Posterior vena cava (tissue), 2 donors: ENCODE results near the gene BLOC1S3. TPM values are rescaled to one million over a fixed set of nuclear protein-coding genes. Genes with fewer than 3 reads are reported as not detected.

Source experiments
- DNase-seq: peaks from one replicate; pipeline ENCODE4 v3.0.0-alpha.2; 2020; ENCODE audit warnings: low spot score
- intact Hi-C, 2 donors: fragments of 100-400 bp; cut with DNase I; formaldehyde crosslinking; loops; one replicate each; pipeline versions ENCODE4 v1.14.1 to v1.14.2; 2022 to 2023
- long read RNA-seq, 2 donors: library from polyadenylated mRNA; unstranded; transcript quantifications; one replicate each; pipeline ENCODE4 v2.0.0, GENCODE V29; 2020 to 2021
- total RNA-seq, 2 donors: library from RNA; stranded (reverse); fragmentation: NEBNext Ultra II Directional; extraction: Animal tissue kit (Norgen Biotek cat#: 25700); gene quantifications; one replicate each; pipeline ENCODE4 v1.2.1, GENCODE V29; 2021
- donor health status: DM: yes; HTN: yes; CAD: no.
- donor health status: DM: yes; HTN: yes; CAD: no.

Gene BLOC1S3, protein sequence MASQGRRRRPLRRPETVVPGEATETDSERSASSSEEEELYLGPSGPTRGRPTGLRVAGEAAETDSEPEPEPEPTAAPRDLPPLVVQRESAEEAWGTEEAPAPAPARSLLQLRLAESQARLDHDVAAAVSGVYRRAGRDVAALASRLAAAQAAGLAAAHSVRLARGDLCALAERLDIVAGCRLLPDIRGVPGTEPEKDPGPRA
- total RNA-seq, result 10 to 100 TPM in 1 of 2 donors, 1 to 10 TPM in 1; 8.7 to 11.2 TPM
- long read RNA-seq, donor 1, partial matches to known transcripts, result 0 of 1 reads
- long read RNA-seq, donor 1, other reads (novel, unspliced or antisense), result 0 of 1 reads
- long read RNA-seq, donor 2, partial matches to known transcripts, result 0 of 3 reads
- long read RNA-seq, donor 2, other reads (novel, unspliced or antisense), result 0 of 3 reads

DNA sequence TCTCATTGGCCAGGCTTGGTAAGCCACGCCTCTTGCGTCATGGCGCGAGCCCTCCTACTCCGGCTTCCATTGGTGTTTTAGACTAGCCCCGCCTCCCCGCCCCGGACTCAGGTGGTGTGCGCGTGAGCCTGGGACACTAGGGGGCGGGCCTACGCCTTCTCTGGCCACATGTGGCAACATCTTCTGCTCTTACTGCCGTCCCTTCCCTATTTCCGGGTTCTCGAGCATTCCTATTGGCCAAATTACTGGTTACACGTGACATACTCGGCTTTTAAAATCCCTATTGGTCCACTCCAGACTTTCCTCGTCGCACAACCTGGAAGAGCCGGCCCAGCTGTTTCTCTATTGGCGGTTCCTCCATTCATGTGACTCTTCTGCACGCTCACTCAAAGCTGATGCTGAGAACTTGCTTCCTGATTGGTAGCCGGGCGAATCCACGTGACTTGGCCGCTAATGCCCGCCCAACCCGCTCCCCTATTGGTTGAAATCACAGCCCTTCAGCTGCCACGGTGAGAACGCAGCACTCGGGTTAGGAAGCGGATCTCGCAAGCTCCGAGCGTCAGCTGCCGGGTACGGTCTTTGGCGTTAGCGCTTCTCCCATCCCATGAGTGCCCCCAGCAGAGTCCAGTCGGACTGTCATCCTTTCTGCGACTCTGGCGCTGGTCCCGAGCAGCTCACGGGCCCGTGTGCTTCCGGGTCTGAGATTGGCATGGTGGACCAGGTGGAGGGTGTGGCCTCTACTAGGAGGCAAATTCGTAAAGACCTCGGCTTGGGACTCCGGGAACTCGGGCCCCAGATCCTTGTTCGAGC lies at the start of gene BLOC1S3:
Gene BLOC1S3, plus strand, starts transcription at position 523 of the 810 bp plus-strand sequence. CDS start 513 bp downstream, outside the sequence.
- intact Hi-C loops, result no loop called here
- DNase-seq, result peak; percentile 100

DNA sequence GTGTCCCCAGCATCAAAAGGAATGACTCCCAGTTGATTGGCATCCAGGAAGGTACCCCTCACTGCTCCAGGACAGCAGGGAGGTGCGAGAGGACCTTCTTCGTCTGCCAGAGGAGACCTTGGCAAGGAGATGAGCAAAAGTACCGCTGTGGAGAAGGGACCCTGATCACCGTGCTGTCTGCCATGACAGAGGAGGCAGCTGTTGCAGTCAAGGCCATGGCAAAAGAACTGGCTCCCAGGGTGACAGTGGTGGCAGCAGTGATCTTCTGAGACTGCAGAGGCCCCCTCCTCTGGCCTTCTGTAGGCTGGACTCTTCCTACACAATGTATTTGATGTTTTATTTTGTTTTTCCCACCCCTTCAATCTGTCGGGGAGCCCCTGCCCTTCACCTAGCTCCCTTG lies 49.8 kb upstream of the BLOC1S3 start:
- DNase-seq, result no peak
- intact Hi-C loops, result no loop called here

DNA sequence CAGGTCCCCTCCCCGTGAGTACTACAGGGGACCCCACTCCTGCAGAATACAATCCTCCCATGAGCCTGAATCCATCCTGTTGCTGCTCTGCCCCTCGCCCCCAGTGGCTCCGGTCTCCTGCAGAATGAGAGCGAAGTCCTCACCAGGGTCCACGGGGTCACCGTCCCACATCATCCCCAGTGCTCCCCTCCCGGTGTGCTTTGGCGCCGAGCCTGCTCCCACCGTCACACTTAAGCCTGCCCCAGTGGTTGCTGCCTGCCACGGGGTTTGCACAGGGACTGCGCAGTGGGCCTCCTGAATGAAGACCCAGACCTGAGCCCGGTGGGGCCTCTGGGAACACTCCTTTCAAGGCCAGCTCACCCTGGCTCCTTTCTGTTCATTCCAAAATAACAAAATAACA lies 48.3 kb upstream of the BLOC1S3 start:
- no peak for DNase-seq
- intact Hi-C loops, result no loop called here

DNA sequence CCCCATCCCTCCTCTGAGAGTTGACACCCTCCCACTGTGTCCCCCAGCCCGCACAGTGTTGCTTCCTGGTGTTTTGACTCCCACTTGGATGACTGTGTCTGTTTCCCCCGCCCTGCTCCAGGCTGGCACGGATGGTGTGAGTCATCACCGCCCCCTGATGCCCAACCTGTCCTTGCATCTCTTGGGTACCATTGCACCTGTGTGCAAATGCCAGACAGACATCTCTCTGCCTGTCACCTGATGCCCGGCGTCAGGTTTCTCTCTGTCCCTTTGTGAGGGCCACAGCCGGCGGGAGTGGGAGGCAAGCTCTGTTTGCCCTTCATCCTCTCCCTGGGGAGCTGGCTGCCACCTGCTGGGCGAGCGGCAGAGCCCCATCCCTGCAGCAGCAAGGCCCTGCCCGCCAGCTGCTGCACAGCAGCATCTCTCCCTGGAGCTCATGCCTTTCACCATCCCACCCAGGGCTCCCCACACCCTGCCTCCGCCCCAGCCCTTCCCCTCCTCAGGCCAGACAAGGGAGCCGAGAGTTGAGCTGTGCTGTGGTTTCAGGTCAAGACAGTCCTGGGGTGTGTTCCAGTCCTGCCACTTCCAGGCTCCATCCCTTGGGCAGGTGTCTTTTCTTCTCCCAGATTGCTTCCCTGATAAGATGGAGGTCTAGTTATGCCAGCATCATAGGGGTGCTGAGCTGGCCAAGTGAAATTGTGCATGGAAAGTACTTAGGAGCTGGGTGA lies 47.5 kb upstream of the BLOC1S3 start:
- intact Hi-C loops, result no loop called here
- no peak for DNase-seq

DNA sequence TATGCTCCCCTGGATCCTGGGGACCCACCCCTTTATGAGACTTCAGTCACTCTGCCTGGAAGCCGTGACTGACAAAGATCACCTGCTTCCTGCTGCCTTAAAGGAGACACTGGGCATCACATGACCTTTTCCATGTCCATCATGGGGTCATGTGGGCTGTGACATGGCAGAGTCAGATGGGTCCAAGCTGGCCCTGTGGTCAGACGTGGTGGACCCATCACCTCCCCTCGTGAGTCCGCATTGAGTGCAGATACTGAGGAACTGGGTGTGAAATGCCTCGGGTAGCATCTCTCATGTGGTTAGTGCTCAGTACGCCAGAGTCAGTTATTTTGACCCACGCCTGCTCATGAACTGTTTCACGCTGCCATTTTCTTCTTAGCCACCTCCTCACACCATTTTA lies 44.9 kb upstream of the BLOC1S3 start:
- DNase-seq, result no peak
- intact Hi-C loops, result no loop called here

DNA sequence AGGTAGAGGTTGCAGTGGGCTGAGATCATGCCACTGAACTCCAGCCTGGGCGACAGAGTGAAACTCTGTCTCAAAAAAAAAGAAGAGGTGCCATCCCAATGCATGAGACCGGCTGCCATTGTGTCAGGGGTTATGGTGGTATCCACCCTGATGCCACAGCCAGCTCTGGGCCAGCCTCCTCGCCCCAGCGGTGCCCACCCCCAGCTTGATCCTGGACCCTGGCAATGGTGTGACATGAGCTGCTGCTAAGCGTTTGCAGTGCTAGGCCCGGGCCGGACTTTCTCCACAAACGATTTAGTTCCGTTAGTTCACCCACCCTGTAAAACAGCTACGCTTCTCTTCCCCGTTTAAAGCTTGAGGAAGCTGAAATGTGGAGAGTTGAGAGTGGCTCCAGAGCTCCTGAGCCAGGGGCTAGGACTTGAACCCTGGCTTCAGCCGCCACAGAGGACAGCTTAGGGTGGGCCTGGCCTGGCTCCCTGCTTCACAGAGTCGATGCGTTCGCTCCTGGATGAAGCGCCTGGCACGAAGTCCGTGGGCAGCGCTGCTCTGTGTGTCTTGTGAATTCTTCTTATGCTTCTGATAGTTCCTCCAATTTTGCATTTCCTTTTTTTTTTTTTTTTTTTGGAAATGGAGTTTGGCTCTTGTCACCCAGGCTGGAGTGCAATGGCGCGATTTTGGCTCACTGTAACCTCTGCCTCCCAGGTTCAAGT lies 43.3 kb upstream of the BLOC1S3 start:
- DNase-seq, result no peak
- intact Hi-C loops, result no loop called here

DNA sequence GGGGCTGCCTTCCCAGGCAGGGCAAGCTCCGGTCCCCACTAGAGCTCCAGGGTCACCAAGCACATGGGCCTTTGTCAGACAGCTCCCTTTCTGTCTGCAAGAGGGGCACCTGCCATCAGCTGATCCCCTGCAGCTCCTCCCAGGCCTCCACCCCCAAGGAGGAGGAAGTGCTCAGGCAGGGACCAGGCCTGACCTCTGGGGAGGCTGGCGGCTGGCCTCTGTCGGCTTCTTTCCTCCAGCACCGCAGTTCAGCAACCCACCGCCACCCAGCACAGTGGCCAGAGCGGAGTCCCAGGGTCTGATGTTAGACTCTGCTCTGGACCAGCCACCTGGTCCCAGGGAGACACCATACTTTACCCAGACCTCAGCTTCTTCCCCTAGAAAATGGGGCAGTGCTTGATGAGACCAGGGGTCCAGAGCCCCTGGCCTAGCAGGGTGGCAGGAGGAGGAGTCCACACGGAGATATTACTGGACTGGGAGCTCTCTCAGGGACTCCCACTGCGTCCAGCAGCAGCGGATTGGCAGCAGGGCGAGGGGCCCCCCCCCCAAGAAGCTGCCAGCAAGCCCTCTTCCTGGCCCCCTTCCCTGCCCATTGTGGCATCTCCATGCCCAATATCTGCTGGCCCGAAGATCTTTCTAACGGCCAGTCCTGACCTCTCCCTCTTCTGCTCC lies 41.9 kb upstream of the BLOC1S3 start:
- DNase-seq, result no peak
- intact Hi-C loops, result no loop called here

DNA sequence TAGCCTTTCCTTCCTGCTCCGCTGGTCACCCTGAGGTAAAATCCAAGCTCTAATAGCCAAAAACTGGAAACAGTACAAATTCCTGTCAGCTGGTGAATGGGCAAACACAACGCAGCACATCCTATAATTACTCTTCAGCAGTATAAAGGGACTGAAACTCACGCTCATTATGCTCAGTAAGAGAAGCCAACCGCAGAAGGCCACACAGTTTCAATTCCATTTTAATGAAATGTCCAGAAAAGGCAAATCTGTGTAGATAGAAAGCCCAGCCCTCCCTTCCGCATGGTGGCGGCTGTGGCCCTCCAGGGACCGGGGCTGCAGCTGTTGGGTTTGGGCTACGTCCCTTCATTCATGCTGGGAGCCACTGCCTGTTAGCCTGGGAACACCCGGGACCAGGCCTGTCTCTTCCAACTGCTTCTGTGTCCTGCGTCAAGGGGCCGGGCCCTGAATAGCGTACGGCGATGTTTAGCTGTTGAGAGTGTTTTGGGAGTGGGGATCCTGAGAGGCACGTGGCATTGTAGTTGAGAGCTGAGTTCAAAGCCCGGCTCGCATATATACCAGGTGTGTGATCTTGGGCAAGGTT lies 41.3 kb upstream of the BLOC1S3 start:
- DNase-seq, result no peak
- intact Hi-C loops, result no loop called here

DNA sequence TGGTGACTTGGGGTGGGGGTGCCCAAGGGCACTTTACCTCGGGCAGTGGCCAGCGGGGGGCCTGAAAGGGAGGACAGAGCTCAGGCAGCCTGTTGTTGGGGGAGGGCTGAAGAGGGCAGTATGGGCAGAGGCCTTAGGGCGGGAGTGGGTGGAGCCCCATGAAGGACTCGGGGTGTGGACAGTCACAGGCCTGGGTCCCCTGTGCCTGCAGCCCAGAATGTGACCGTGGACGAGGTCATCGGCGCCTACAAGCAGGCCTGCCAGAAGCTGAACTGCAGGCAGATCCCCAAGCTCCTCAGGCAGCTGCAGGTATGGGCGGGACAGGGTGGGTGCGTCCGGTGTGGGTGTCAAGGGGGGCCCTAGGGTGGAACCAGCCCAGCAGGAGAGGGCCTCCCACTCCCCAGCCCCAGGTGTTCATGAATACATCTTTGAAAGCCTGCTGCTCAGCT lies 40.3 kb upstream of the BLOC1S3 start:
- DNase-seq, result no peak
- intact Hi-C loops, result no loop called here

DNA sequence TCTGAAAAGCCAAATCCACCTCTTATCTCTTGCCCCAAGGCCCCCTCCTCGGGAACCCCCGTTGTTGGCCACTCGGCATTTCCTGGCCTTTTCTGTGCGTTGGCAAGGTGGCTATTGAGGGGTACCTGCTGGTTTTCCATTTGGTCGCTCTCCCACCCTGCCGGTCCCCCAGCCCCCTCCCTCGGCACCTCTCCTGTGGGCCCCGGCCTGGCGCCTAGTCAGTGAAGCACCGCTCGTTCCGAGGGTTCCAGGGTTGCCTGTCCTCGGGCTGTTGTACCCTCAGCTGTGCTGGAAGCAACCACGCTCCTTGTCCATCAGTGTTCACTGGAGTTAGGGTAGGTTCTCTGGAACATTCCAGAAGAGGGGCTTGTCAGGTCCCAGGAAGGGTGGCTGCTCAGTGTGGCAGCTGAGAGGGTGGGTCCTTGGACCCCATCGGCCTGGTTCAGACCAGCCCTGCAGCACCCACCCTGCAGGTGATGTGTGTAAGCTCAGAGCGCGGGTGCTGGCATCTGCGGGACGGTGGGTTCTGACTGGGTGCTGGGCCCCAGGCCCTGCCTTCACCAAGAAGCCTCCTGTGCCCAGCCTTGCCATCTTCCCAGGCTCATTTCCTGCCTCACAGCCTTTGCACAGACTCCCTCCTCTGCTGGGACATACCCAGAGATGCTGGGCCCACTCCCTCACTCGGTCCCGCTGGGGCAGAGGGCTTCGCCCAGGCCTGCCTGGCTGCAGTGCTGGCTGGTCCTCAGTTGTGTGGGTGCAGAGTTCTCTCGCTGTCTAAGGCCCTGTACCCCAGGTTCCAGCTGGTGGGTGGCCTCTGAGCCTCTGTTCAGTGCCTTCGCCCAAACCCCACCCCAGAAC lies 39.1 kb upstream of the BLOC1S3 start:
- DNase-seq, result no peak
- intact Hi-C loops, result no loop called here

DNA sequence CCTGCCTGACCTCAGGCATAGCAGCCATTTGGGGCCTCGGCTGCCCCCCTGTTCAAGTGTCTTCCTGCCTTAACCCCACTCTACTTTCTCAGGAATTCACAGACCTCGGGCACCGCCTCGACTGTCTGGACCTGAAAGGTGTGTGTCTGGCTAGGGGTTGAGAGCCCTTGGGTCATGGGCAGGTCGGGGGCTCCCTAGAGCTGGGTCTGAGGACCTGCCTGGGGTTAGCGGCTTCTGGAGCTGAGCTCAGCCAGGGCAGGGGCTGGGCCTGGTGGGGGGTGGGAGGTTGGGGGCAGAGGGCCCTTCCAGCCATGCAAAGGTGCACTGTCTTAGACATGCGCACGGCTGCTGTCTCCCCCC lies 38.5 kb upstream of the BLOC1S3 start:
- intact Hi-C loops, result no loop called here
- no peak for DNase-seq

DNA sequence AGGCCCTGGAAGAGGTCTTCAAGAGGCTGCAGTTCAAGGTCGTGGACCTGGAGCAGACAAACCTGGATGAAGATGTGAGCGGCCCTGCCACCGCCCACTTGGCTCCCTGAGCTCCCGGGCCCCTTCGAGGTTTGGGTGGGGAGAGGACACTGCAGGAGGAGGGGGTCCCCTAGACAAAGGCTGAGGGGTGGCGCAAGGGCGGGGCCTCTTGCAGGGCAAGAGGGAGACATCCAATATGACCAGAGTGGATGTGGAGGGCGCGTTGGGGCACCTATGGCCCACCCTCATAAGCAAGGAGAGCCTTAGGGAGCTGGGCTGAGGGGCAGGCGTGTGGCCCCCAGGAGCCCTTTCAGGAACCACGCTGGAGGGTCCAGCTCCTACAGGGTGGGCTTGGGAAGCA lies 38.1 kb upstream of the BLOC1S3 start:
- intact Hi-C loops, result no loop called here
- DNase-seq, result no peak

DNA sequence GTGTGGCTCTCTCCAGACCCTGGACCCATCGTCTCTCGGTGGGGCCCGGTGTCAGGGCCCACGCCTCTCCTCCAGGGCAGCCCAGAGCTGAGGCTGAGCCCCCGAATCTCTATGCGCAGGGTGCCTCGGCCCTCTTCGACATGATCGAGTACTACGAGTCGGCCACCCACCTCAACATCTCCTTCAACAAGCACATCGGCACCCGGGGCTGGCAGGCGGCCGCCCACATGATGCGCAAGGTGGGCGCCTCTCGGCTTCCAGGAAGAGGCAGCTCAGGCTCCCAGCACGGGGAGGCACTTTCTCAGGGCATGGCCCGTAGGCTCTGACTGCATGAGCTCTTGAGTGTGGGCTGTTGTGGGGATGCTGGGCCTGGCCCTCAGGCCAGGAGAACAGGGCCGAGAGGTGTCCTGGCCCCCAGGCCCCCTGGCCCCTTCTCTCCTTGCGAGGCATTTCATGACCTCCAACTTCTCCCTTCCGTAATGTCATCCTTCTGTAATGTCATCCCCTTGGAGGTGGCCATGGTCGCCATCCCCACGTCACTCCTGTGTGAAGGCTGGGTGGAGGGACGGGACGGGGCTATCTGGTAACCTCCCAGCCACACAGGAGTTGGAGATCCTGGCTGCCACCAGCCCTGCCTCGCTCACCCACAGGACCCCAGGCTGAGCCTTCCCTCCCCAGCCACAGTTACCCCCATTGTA lies 37.2 kb upstream of the BLOC1S3 start:
- intact Hi-C loops, result no loop called here
- no peak for DNase-seq

DNA sequence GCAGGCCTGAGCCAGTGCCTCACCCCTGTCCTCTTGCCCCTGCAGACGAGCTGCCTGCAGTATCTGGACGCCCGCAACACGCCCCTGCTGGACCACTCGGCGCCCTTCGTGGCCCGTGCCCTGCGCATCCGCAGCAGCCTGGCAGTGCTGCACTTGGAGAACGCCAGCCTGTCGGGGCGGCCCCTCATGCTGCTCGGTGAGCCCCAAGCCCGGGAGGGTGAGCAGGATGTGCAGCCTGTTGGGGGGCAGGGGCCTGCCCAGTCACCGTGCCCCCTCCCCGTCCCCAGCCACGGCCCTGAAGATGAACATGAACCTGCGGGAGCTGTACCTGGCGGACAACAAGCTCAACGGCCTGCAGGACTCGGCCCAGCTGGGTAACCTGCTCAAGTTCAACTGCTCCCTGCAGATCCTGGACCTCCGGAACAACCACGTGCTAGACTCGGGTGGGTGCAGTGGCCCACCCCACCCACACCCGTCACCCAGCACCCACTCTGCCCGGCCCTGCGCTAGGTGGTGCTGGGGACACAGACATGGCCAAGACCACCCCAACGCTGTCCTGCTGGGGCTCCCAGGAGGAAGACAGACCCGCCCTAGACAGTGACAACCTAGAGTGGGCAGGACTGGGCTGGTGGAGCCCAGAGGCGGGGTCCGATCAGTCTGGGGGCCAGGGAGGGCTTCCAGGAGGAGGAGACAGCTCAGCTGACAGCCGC lies 36.4 kb upstream of the BLOC1S3 start:
- DNase-seq, result no peak
- intact Hi-C loops, result no loop called here

DNA sequence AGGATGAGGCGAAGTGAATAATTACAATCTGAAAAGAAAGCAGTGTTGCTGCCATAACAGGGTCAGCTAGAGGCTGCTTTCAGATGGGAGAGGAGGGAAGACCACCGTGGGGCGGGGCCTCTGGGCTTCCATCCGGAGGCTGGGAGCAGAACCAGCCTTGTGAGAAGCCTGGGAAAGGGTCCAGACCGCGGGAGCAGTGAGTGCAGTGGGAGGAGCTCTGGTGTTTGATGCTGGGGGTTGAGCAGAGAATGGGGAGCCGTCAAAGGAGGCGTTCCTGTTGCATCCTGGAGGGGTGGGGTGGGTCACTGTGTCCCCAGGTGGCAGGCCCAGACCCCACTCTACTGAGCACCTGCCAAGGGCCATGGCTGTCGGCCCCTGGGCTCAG lies 35.9 kb upstream of the BLOC1S3 start:
- DNase-seq, result no peak
- intact Hi-C loops, result no loop called here

DNA sequence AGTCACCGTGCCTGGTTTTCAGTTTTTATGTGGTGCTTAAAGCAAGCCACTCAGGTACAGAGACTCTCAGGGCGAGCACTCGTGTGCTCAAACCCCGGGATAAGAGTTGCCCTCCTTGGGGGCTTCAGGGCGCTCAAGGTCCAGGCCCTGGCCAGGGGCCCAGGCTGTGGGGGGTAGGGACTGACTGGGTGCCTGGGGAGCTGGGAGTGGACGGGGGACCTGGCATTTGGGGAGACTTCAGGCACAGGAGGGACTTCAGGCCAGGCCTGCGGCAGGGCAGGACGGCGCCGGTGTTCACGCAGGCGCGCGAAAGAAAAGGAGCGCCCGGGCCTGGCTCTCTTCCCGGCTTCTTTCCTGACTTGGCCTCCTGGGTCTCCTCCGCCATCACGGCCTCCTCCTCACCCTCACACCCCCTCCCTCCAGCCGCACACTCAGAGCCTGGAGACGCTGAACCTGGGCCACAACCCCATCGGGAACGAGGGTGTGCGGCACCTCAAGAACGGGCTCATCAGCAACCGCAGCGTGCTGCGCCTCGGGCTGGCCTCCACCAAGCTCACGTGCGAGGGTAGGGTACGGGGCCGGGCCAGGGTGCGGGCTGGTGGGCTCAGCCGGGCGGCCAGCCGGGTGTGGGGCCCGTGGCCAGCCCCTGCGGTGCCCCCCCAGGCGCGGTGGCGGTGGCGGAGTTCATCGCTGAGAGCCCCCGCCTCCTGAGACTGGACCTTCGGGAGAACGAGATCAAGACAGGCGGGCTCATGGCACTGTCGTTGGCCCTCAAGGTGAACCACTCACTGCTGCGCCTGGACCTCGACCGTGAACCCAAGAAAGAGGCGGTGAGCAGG lies 33.9 kb upstream of the BLOC1S3 start:
- intact Hi-C loops, result no loop called here
- DNase-seq, result no peak
